Limb (tissue), 2 donors: ENCODE measurements around the gene HDAC11.
"Not testable (repeated sequence)": the region's sequence is repeated elsewhere in the genome, so short reads cannot be mapped to it uniquely, and the experiment has no call there.

ENCODE experiments used
- DNase-seq, 2 donors: peaks; one replicate each; pipeline ENCODE4 v3.0.0-alpha.2; 2016; ENCODE audit errors: extremely low spot score in 2 of 2

Gene HDAC11

GRCh38 chr3:13492976-13493866 is 13.1 kb downstream of the HDAC11 start:
- DNase-seq, result no peak

GRCh38 chr3:13493867-13494441 is 13.8 kb downstream of the HDAC11 start:
- DNase-seq, result no peak

GRCh38 chr3:13494463-13495350 is 14.6 kb downstream of the HDAC11 start:
- DNase-seq, result no peak

GRCh38 chr3:13495351-13495813 is 15.3 kb downstream of the HDAC11 start:
- DNase-seq, result no peak

- DNase-seq, result peak; percentile 89 to 90
Observed at GRCh38 chr3:13495921-13496723, 16.0 kb downstream of the HDAC11 start.

- DNase-seq, result no peak
Observed at GRCh38 chr3:13496879-13497278, 16.8 kb downstream of the HDAC11 start.

- DNase-seq, result no peak
Observed at GRCh38 chr3:13497386-13497785, 17.3 kb downstream of the HDAC11 start.

- DNase-seq, result no peak
Observed at GRCh38 chr3:13498354-13499060, 18.4 kb downstream of the HDAC11 start.

- not testable (repeated sequence) for DNase-seq
Observed at GRCh38 chr3:13499246-13499645, 19.1 kb downstream of the HDAC11 start.

- no peak for DNase-seq
Observed at GRCh38 chr3:13500133-13500885, 20.2 kb downstream of the HDAC11 start.

- DNase-seq, result no peak
Observed at GRCh38 chr3:13501056-13501455, 20.9 kb downstream of the HDAC11 start.

- DNase-seq, result no peak
Observed at GRCh38 chr3:13501521-13501920, 21.4 kb downstream of the HDAC11 start.

- no peak for DNase-seq
Observed at GRCh38 chr3:13501958-13502790, 22.1 kb downstream of the HDAC11 start.

GRCh38 chr3:13502791-13503060 is 22.6 kb downstream of the HDAC11 start:
- no peak for DNase-seq

GRCh38 chr3:13504161-13504831 is 24.2 kb downstream of the HDAC11 start:
- no peak for DNase-seq

GRCh38 chr3:13505147-13506130 is 25.3 kb downstream of the HDAC11 start:
- no peak for DNase-seq

GRCh38 chr3:13506239-13506638 is 26.1 kb downstream of the HDAC11 start:
- DNase-seq, result no peak
